Neural cell (in vitro differentiated cells): Measurements from ENCODE around the gene LHFPL6.
A peak's percentile ranks its signal among the peaks of the same experiment; 100 is the strongest.

Source experiments
- CTCF ChIP-seq: fragments of 450-650 bp; IDR thresholded peaks from 2 replicates; pipeline ENCODE4 v1.5.1; 2014; ENCODE audit warnings: antibody characterized with exemption, mild to moderate bottlenecking, moderate library complexity; ENCODE audit not compliant: poor library complexity, severe bottlenecking
- MXI1 ChIP-seq: fragments of 450-650 bp; conservative IDR thresholded peaks from 2 replicates; pipeline ENCODE4 v1.6.1; 2014; ENCODE audit warnings: antibody characterized with exemption, mild to moderate bottlenecking; ENCODE audit not compliant: poor library complexity, severe bottlenecking
- POLR2AphosphoS5 ChIP-seq: IDR thresholded peaks from 2 replicates; pipeline ENCODE4 v1.6.1; 2012
- RAD21 ChIP-seq: fragments of 450-650 bp; conservative IDR thresholded peaks from 2 replicates; pipeline ENCODE4 v1.6.1; 2014; ENCODE audit warnings: antibody characterized with exemption, mild to moderate bottlenecking, moderate library complexity
- TAF1 ChIP-seq: IDR thresholded peaks from 2 replicates; pipeline ENCODE4 v1.6.1; 2012; ENCODE audit warnings: low read depth
- TF ChIP-seq, protein P1 (sequence below): IDR thresholded peaks from 2 replicates; pipeline ENCODE4 v1.6.1; 2012; ENCODE audit warnings: borderline replicate concordance

- TF ChIP-seq CTCF: no peak
- TF ChIP-seq, protein P1, sequence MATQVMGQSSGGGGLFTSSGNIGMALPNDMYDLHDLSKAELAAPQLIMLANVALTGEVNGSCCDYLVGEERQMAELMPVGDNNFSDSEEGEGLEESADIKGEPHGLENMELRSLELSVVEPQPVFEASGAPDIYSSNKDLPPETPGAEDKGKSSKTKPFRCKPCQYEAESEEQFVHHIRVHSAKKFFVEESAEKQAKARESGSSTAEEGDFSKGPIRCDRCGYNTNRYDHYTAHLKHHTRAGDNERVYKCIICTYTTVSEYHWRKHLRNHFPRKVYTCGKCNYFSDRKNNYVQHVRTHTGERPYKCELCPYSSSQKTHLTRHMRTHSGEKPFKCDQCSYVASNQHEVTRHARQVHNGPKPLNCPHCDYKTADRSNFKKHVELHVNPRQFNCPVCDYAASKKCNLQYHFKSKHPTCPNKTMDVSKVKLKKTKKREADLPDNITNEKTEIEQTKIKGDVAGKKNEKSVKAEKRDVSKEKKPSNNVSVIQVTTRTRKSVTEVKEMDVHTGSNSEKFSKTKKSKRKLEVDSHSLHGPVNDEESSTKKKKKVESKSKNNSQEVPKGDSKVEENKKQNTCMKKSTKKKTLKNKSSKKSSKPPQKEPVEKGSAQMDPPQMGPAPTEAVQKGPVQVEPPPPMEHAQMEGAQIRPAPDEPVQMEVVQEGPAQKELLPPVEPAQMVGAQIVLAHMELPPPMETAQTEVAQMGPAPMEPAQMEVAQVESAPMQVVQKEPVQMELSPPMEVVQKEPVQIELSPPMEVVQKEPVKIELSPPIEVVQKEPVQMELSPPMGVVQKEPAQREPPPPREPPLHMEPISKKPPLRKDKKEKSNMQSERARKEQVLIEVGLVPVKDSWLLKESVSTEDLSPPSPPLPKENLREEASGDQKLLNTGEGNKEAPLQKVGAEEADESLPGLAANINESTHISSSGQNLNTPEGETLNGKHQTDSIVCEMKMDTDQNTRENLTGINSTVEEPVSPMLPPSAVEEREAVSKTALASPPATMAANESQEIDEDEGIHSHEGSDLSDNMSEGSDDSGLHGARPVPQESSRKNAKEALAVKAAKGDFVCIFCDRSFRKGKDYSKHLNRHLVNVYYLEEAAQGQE: no peak
- TF ChIP-seq POLR2AphosphoS5: peak; percentile 35
- no peak for TF ChIP-seq TAF1
- no peak for TF ChIP-seq MXI1
- TF ChIP-seq RAD21: no peak
Measured at GRCh38 chr13:39637890-39638289, 34.9 kb upstream of the LHFPL6 start.
